Right lobe of liver (tissue), 6 donors: ENCODE data around the gene PDXDC1. TPM values are rescaled to one million over a fixed set of nuclear protein-coding genes. Genes with fewer than 3 reads are reported as not detected.
"Not testable (repeated sequence)": the region's sequence is repeated elsewhere in the genome, so short reads cannot be mapped to it uniquely, and the experiment has no call there.

Experiments
- ATAC-seq, 4 donors: fragments of 200-7000 bp; cut with Tn5 transposase; one replicate each; pipeline ENCODE4 v1.9.1; 2020; ENCODE audit warnings: mild to moderate bottlenecking in 4 of 4, moderate library complexity in 4 of 4
- DNase-seq, 3 donors: peaks; one replicate each; pipeline ENCODE4 v3.0.0-alpha.2; 2020
- H3K27ac ChIP-seq, 3 donors: fragments of 200-600 bp; one replicate each; pipeline ENCODE4 v1.8.0; 2022
- H3K27me3 ChIP-seq, 2 donors: fragments of 200-600 bp; one replicate each; pipeline ENCODE4 v1.8.0; 2022
- H3K36me3 ChIP-seq, 4 donors: fragments of 200-600 bp; sonication (generic) in 1 of 4; one replicate each; pipeline versions ENCODE4 v1.5.1 to v1.8.0; 2017 to 2022; ENCODE audit warnings: control low read depth in 1 of 4
- H3K4me1 ChIP-seq, 4 donors: fragments of 200-600 bp; sonication (generic) in 1 of 4; one replicate each; pipeline versions ENCODE4 v1.5.1 to v1.8.0; 2017 to 2022; ENCODE audit warnings: control low read depth in 1 of 4
- H3K4me3 ChIP-seq, 3 donors: fragments of 200-600 bp; one replicate each; pipeline ENCODE4 v1.8.0; 2022
- H3K9me3 ChIP-seq, 4 donors: fragments of 200-600 bp; sonication (generic) in 1 of 4; one replicate each; pipeline versions ENCODE4 v1.5.1 to v1.8.0; 2017 to 2022; ENCODE audit warnings: control low read depth in 1 of 4
- POLR2A ChIP-seq: fragments of 450-650 bp; IDR thresholded peaks from one replicate; pipeline ENCODE4 v1.6.1; 2017; ENCODE audit warnings: antibody characterized with exemption, mild to moderate bottlenecking
- WGBS: methylation state at CpG from one replicate; pipeline ENCODE4 v1.1.6; 2018; ENCODE audit warnings: low coverage, low lambda C conversion rate; ENCODE audit not compliant: insufficient coverage; ENCODE audit errors: missing lambda C conversion rate; 5-methylcytosine and 5-hydroxymethylcytosine counted together
- intact Hi-C, 2 donors: fragments of 100-400 bp; cut with DNase I; formaldehyde crosslinking; loops; one replicate each; pipeline versions ENCODE4 v1.11.2 to v1.14.1; 2022
- total RNA-seq, 6 experiments: library from RNA; depleted of rRNA in 2 of 6; stranded (reverse); fragments of >200 nt in 2 of 6; fragmentation: NEBNext Ultra II Directional in 3 of 6; extraction: Animal tissue kit (Norgen Biotek cat#: 25700) in 3 of 6; gene quantifications; one replicate each; pipeline versions ENCODE4 v1.1.0 to v1.2.4, GENCODE V29; 2016 to 2023
- donor health status: DM: no; HTN: yes; CAD: no.
- donor health status: DM: no; HTN: no; CAD: no.
- donor health status: DM: no; HTN: no; CAD: no.
- donor health status: DM: no; HTN: yes; CAD: no.
- donor health status: DM: no; HTN: yes; CAD: no.

The PDXDC1 gene
- total RNA-seq, 6 experiments from 2014 or later: 78.8 to 144 (median 111) TPM

GRCh38 chr16:14989291-14990281 lies 14.8 kb downstream of the PDXDC1 start:
- WGBS: 80% methylated on average over 1 of the region's 98 CpGs
- intact Hi-C loops: not testable (repeated sequence)
- peaks cover 0 to 24% (median 12%) of the 10 kb centered on the region in 4 donors for H3K36me3 ChIP-seq

DNA sequence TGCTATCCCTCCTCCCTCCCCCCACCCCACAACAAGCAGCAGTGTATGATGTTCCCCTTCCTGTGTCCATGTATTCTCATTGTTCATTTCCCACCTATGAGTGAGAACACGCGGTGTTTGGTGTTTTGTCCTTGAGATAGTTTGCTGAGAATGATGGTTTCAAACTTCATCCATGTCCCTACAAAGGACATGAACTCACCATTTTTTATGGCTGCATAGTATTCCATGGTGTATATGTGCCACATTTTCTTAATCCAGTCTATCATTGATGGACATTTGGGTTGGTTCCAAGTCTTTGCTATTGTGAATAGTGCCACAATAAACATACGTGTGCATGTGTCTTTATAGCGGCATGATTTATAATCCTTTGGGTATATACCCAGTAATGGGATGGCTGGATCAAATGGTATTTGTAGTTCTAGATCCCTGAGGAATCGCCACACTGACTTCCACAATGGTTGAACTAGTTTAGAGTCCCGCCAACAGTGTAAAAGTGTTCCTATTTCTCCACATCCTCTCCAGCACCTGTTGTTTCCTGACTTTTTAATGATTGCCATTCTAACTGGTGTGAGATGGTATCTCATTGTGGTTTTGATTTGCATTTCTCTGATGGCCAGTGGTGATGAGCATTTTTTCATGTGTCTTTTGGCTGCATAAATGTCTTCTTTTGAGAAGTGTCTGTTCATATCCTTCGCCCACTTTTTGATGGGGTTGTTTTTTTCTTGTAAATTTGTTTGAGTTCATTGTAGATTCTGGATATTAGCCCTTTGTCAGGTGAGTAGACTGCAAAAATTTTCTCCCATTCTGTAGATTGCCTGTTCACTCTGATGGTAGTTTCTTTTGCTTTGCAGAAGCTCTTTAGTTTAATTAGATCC lies 18.7 kb downstream of the PDXDC1 start:
- ATAC-seq, H3K9me3 ChIP-seq, H3K27me3 ChIP-seq, H3K27ac ChIP-seq, DNase-seq, H3K36me3 ChIP-seq, intact Hi-C loops, H3K4me3 ChIP-seq: not testable (repeated sequence)
- 84% methylated on average over 5 of the region's 7 CpGs for whole genome bisulfite sequencing
- H3K4me1 ChIP-seq: peaks cover 0 to 20% (median 0%) of the 10 kb centered on the region in 4 donors

More at GRCh38 chr16:14989291-14990281, 14.8 kb downstream of the PDXDC1 start:
- DNase-seq (peak; percentile 55 to 78 (median 59)), ATAC-seq (peak; percentile 88 to 97 (median 94))
- Histone ChIP-seq H3K4me3 (peak overlapping the region in 1 of 3 donors; percentile 23), H3K4me1 (peaks cover 0 to 27% (median 8%) of the 10 kb centered on the region in 4 donors)
- not testable (repeated sequence) for H3K27ac ChIP-seq, H3K27me3 ChIP-seq, H3K9me3 ChIP-seq
- TF ChIP-seq POLR2A: peak; percentile 14

GRCh38 chr16:14996702-14997101 lies 21.9 kb downstream of the PDXDC1 start:
- H3K9me3 ChIP-seq, H3K4me3 ChIP-seq, intact Hi-C loops, H3K27ac ChIP-seq, H3K27me3 ChIP-seq, DNase-seq: not testable (repeated sequence)
- Histone ChIP-seq H3K4me1 (peaks cover 0 to 11% (median 3%) of the 10 kb centered on the region in 4 donors), H3K36me3 (peaks cover 0 to 30% (median 14%) of the 10 kb centered on the region in 4 donors)
- 76% methylated on average over 6 of the region's 6 CpGs for WGBS
- ATAC-seq: peak in 3 of 4 donors; percentile 10 to 45 (median 41)

DNA sequence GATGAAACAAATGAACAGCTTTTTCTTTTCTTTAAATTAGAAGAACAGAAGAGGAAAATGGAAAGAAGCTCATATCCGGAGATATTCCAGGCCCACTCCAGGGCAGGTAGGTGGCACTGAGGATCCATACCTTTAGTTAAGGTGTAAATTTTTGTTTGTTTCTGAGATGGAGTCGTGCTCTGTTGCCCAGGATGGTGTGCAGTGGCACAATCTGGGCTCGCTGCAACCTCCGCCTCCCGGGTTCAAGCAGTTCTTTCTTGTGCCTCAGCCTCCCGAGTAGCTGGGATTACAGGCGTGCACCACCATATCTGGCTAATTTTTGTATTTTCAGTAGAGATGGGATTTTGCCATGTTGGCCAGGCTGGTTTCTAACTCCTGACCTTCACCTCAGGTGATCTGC lies 23.5 kb downstream of the PDXDC1 start:
- WGBS: 97% methylated on average over 5 of the region's 7 CpGs
- intact Hi-C loops, H3K9me3 ChIP-seq, H3K27me3 ChIP-seq, H3K27ac ChIP-seq, ATAC-seq, H3K4me3 ChIP-seq, DNase-seq: not testable (repeated sequence)
- H3K4me1 ChIP-seq: peaks cover 0 to 18% (median 6%) of the 10 kb centered on the region in 4 donors
- peaks cover 0 to 30% (median 15%) of the 10 kb centered on the region in 4 donors for H3K36me3 ChIP-seq

DNA sequence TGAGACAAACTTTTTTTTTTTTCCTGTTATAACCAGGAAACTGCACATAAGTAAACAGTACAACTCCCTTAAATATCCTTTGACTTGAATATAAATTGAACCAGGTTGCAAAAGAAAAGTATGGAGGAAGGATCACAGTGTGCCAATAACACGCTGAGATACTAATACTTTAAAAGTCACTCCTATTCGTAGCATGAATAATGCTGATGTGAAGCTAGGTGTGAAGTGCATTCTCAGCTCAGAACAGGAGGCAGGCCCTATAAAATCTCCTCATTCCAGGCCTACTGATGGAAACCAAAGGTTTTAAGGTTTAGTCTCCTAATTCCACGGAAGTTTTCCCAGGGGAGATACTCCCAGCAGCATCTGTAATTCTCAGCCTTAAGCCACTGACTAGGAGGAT lies 25.0 kb downstream of the PDXDC1 start:
- not testable (repeated sequence) for ATAC-seq, H3K27ac ChIP-seq
- H3K36me3 ChIP-seq: peaks cover 0 to 40% (median 24%) of the 10 kb centered on the region in 4 donors

DNA sequence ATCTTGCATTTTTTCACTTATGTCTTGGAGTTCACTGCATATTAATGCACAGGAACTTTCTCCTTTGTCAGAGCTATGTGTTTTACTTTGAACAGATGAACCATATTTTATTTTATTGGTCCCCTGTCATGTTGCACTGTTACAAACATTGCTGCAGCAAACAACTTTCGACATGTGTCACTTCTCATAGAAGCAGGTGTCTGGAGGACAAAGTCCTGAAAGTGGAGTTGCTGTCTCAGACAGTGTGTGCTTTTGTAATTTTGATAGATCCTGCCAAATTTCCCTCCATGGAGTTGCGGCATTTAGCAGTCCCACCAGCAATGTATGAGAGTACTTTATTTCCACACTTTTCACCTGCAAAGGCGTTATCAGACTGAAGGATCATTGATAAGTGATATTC lies 27.6 kb downstream of the PDXDC1 start:
- Histone ChIP-seq H3K27ac (peak overlapping the region in 1 of 3 donors; percentile 33), H3K36me3 (peaks cover 0 to 64% (median 35%) of the 10 kb centered on the region in 4 donors), H3K4me1 (peaks cover 0 to 13% (median 5%) of the 10 kb centered on the region in 4 donors)
- H3K4me3 ChIP-seq, H3K27me3 ChIP-seq, H3K9me3 ChIP-seq, intact Hi-C loops, DNase-seq: not testable (repeated sequence)
- ATAC-seq: peak; percentile 90 to 93 (median 92)
- 56% methylated on average over 1 of the region's 3 CpGs for WGBS

More for the DNA sequence above, 25.0 kb downstream of the PDXDC1 start:
- H3K4me3 ChIP-seq, intact Hi-C loops, DNase-seq, H3K27me3 ChIP-seq, H3K9me3 ChIP-seq: not testable (repeated sequence)
- H3K4me1 ChIP-seq: peaks cover 0 to 18% (median 6%) of the 10 kb centered on the region in 4 donors
- 86% methylated on average over 3 of the region's 3 CpGs for WGBS

- intact Hi-C loops, H3K4me3 ChIP-seq, ATAC-seq, H3K27ac ChIP-seq, H3K9me3 ChIP-seq, DNase-seq, H3K27me3 ChIP-seq: not testable (repeated sequence)
- peaks cover 0 to 13% (median 5%) of the 10 kb centered on the region in 4 donors for H3K4me1 ChIP-seq
- 93% methylated on average over 5 of the region's 5 CpGs for WGBS
- peaks cover 0 to 72% (median 38%) of the 10 kb centered on the region in 4 donors for H3K36me3 ChIP-seq
Observed at GRCh38 chr16:15005357-15006132, 30.7 kb downstream of the PDXDC1 start.

- peaks cover 0 to 85% (median 40%) of the 10 kb centered on the region in 4 donors for H3K36me3 ChIP-seq
- WGBS: 80% methylated on average over 3 of the region's 3 CpGs
- H3K4me1 ChIP-seq: not testable (repeated sequence)
Observed at GRCh38 chr16:15008647-15009046, 33.8 kb downstream of the PDXDC1 start.

DNA sequence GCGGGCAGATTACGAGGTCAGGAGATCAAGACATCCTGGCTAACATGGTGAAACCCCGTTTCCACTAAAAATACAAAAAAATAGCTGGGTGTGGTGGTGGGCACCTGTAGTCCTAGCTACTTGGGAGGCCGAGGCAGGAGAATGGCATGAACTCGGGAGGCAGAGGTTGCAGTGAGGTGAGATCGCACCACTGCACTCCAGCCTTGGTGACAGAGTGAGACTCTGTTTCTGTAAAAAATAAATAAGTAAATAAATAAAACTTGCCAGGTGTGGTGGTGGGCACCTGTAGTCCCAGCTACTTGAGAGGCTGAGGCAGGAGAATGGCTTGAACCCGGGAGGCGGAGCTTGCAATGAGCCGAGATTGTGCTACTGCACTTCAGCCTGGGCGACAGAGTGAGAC lies 38.1 kb downstream of the PDXDC1 start:
- ATAC-seq, H3K27ac ChIP-seq, H3K9me3 ChIP-seq, intact Hi-C loops, H3K4me3 ChIP-seq, DNase-seq, H3K27me3 ChIP-seq: not testable (repeated sequence)
- Histone ChIP-seq H3K4me1 (peaks cover 0 to 16% (median 6%) of the 10 kb centered on the region in 4 donors), H3K36me3 (peaks cover under 1 to 74% (median 31%) of the 10 kb centered on the region in 4 donors)
- 94% methylated on average over 10 of the region's 10 CpGs for WGBS

More at GRCh38 chr16:15008647-15009046, 33.8 kb downstream of the PDXDC1 start:
- H3K27ac ChIP-seq, intact Hi-C loops, H3K27me3 ChIP-seq, DNase-seq, H3K4me3 ChIP-seq, H3K9me3 ChIP-seq: not testable (repeated sequence)
- peak in 1 of 4 donors; percentile 15 for ATAC-seq

DNA sequence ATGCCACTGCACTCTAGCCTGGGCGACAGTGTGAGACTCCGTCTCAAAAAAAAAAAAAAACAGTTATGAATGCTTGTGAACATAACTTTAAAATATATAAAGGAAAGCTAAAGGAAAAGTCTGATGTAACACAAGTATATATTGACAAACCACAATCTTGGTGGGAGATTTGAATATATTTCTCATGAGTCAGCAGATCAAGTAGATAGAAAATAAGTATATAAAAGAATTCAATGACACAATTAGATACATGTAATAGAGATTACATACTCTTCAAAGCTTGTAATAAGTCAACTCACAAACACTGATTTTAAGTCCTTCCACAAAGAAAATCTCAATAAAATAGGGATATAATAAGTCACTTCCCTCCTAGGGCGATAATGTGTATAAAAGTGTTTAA lies 40.8 kb downstream of the PDXDC1 start:
- H3K27ac ChIP-seq, intact Hi-C loops, H3K27me3 ChIP-seq, DNase-seq, H3K9me3 ChIP-seq, H3K4me3 ChIP-seq, ATAC-seq: not testable (repeated sequence)
- Histone ChIP-seq H3K4me1 (peaks cover 0 to 16% (median 6%) of the 10 kb centered on the region in 4 donors), H3K36me3 (peaks cover 4 to 70% (median 33%) of the 10 kb centered on the region in 4 donors)
- WGBS: 100% methylated on average over 3 of the region's 3 CpGs
